SK-N-SH (cell line): Measurements from ENCODE around the gene ATP6V0C. TPM values are rescaled to one million over a fixed set of nuclear protein-coding genes. Genes with fewer than 3 reads are reported as not detected.

ENCODE experiments used
- CTCF ChIA-PET: fragments of 300-600, 350-600 bp; formaldehyde crosslinking; extraction: SDS; loops from one replicate; lab custom pipeline; 2021; lab: Yijun Ruan, JAX
- POLR2A ChIA-PET: fragments of 350-600 bp; sonication (Branson Sonifier 250); formaldehyde crosslinking; extraction: SDS; loops from one replicate; lab custom pipeline; 2020; ENCODE audit warnings: antibody characterized with exemption, inconsistent platforms; lab: Yijun Ruan, JAX
- DNase-seq: peaks from one replicate; pipeline ENCODE4 v3.0.0; 2012
- H2AFZ ChIP-seq: fragments of 200-600 bp; sonication (generic); 2 replicates; pipeline ENCODE4 v1.8.1; 2016; ENCODE audit warnings: antibody characterized with exemption, mild to moderate bottlenecking, low read depth
- H3F3A ChIP-seq: fragments of 200-600 bp; sonication (generic); replicated peaks from 2 replicates; pipeline ENCODE3; 2016; ENCODE audit warnings: antibody characterized with exemption, mild to moderate bottlenecking; ENCODE audit not compliant: insufficient read depth
- H3K27ac ChIP-seq, 2 experiments: fragments of 200-500 bp in 1 of 2; fragments of 200-600 bp in 1 of 2; sonication (Bioruptor generic) in 1 of 2; sonication (generic), shearing (Covaris generic) in 1 of 2; 2 replicates each; pipeline versions ENCODE4 v1.5.1 to v1.6.1; 2014 to 2016; ENCODE audit warnings: low read depth in 2 of 2, inconsistent platforms in 1 of 2, low read length in 1 of 2, mild to moderate bottlenecking in 1 of 2, mixed read lengths in 1 of 2
- H3K27me3 ChIP-seq: fragments of 200-600 bp; sonication (generic), shearing (Covaris generic); 2 replicates; pipeline ENCODE4 v1.6.1; 2016; ENCODE audit warnings: mixed run types; ENCODE audit not compliant: insufficient read depth
- H3K36me3 ChIP-seq, 2 experiments: fragments of 200-500 bp in 1 of 2; fragments of 200-600 bp in 1 of 2; sonication (Bioruptor generic) in 1 of 2; sonication (generic) in 1 of 2; replicated peaks in 1 of 2; 2 replicates each; pipeline versions ENCODE3 to v1.5.1; 2014 to 2016; ENCODE audit warnings: low read length in 1 of 2, mild to moderate bottlenecking in 1 of 2; ENCODE audit not compliant: insufficient read depth in 2 of 2, control insufficient read depth in 1 of 2
- H3K4me1 ChIP-seq, 2 experiments: fragments of 200-500 bp in 1 of 2; fragments of 200-600 bp in 1 of 2; sonication (Bioruptor generic) in 1 of 2; sonication (generic), shearing (Covaris generic) in 1 of 2; 2 replicates each; pipeline versions ENCODE4 v1.5.1 to v1.6.1; 2014 to 2016; ENCODE audit warnings: low read depth in 1 of 2, low read length in 1 of 2, mixed run types in 1 of 2; ENCODE audit not compliant: insufficient read depth in 2 of 2, control insufficient read depth in 1 of 2
- H3K4me2 ChIP-seq: fragments of 200-600 bp; sonication (generic), shearing (Covaris generic); 2 replicates; pipeline ENCODE4 v1.6.1; 2017; ENCODE audit warnings: mixed run types
- H3K4me3 ChIP-seq, 2 experiments: fragments of 200-500 bp in 1 of 2; fragments of 200-600 bp in 1 of 2; sonication (Bioruptor generic) in 1 of 2; sonication (generic), shearing (Covaris generic) in 1 of 2; 2 replicates each; pipeline versions ENCODE4 v1.5.1 to v1.8.1; 2014 to 2016; ENCODE audit warnings: low read depth in 2 of 2, inconsistent platforms in 1 of 2, low read length in 1 of 2, mild to moderate bottlenecking in 1 of 2, mixed read lengths in 1 of 2, moderate library complexity in 1 of 2
- H3K79me2 ChIP-seq: fragments of 200-600 bp; sonication (generic); 2 replicates; pipeline ENCODE4 v1.8.1; 2017; ENCODE audit warnings: mild to moderate bottlenecking; ENCODE audit not compliant: insufficient read depth
- H3K9ac ChIP-seq: fragments of 200-600 bp; sonication (generic); 2 replicates; pipeline ENCODE4 v1.6.1; 2017; ENCODE audit warnings: mixed run types
- H3K9me2 ChIP-seq: fragments of 200-600 bp; sonication (generic); 2 replicates; pipeline ENCODE4 v1.6.1; 2017; ENCODE audit warnings: mixed run types
- H3K9me3 ChIP-seq: fragments of 200-600 bp; sonication (generic); 2 replicates; pipeline ENCODE4 v1.6.1; 2017; ENCODE audit warnings: mixed run types, mild to moderate bottlenecking, moderate library complexity
- H4K20me1 ChIP-seq: fragments of 200-600 bp; sonication (generic); 2 replicates; pipeline ENCODE4 v1.6.1; 2017; ENCODE audit warnings: mild to moderate bottlenecking, mixed run types; ENCODE audit not compliant: insufficient read depth
- ELF1 ChIP-seq: IDR thresholded peaks from 2 replicates; pipeline ENCODE4 v1.4.0; 2012
- EP300 ChIP-seq, 2 experiments: IDR thresholded peaks; 2 replicates each; pipeline versions ENCODE4 v1.4.0 to v1.6.1; 2012; ENCODE audit warnings: borderline replicate concordance in 1 of 2, low read depth in 1 of 2, low read length in 1 of 2
- EZH2phosphoT487 ChIP-seq: fragments of 200-600 bp; sonication (generic); IDR thresholded peaks from 2 replicates; pipeline ENCODE4 v1.6.1; 2017; ENCODE audit warnings: low read depth, mixed run types, mild to moderate bottlenecking, antibody characterized with exemption, moderate library complexity, borderline replicate concordance
- FOSL2 ChIP-seq: IDR thresholded peaks from 2 replicates; pipeline ENCODE4 v1.4.0; 2012; ENCODE audit warnings: low read depth, mild to moderate bottlenecking, moderate library complexity, borderline replicate concordance
- FOXM1 ChIP-seq: IDR thresholded peaks from 2 replicates; pipeline ENCODE4 v1.4.0; 2012; ENCODE audit warnings: low read depth, mild to moderate bottlenecking
- GABPA ChIP-seq: IDR thresholded peaks from 2 replicates; pipeline ENCODE4 v1.4.0; 2012; ENCODE audit warnings: low read depth, mild to moderate bottlenecking
- IRF3 ChIP-seq: fragments of 150-350 bp; IDR thresholded peaks from 2 replicates; pipeline ENCODE4 v1.6.1; 2016; ENCODE audit warnings: mild to moderate bottlenecking, low read depth, low read length
- JUND ChIP-seq: IDR thresholded peaks from 2 replicates; pipeline ENCODE4 v1.4.0; 2012
- MAX ChIP-seq: IDR thresholded peaks from 2 replicates; pipeline ENCODE4 v1.4.0; 2012; ENCODE audit warnings: low read depth
- NFIC ChIP-seq: IDR thresholded peaks from 2 replicates; pipeline ENCODE4 v1.4.0; 2012; ENCODE audit warnings: borderline replicate concordance
- NRF1 ChIP-seq: IDR thresholded peaks from 2 replicates; pipeline ENCODE4 v1.6.1; 2012; ENCODE audit warnings: low read depth, mild to moderate bottlenecking, low read length
- POLR2AphosphoS5 ChIP-seq: IDR thresholded peaks from 2 replicates; pipeline ENCODE4 v1.6.1; 2012; ENCODE audit warnings: low read depth, low read length
- RFX5 ChIP-seq: IDR thresholded peaks from 2 replicates; pipeline ENCODE4 v1.6.1; 2012; ENCODE audit warnings: mild to moderate bottlenecking, improper control_type of control experiment, low read length
- SIN3A ChIP-seq: IDR thresholded peaks from 2 replicates; pipeline ENCODE4 v1.6.1; 2012; ENCODE audit warnings: low read depth, mild to moderate bottlenecking, low read length, moderate library complexity, borderline replicate concordance
- SMC3 ChIP-seq: IDR thresholded peaks from 2 replicates; pipeline ENCODE4 v1.6.1; 2012; ENCODE audit warnings: low read depth, low read length, improper control_type of control experiment
- TAF1 ChIP-seq: IDR thresholded peaks from 2 replicates; pipeline ENCODE4 v1.6.1; 2012; ENCODE audit warnings: low read depth, mild to moderate bottlenecking, low read length, moderate library complexity, borderline replicate concordance
- TCF12 ChIP-seq: IDR thresholded peaks from 2 replicates; pipeline ENCODE4 v1.4.0; 2012
- USF1 ChIP-seq: IDR thresholded peaks from 2 replicates; pipeline ENCODE4 v1.4.0; 2012; ENCODE audit warnings: low read depth, borderline replicate concordance
- ZBTB33 ChIP-seq: IDR thresholded peaks from 2 replicates; pipeline ENCODE4 v1.4.0; 2012; ENCODE audit warnings: low read depth, borderline replicate concordance
- WGBS: methylation state at CpG from one replicate; pipeline ENCODE4 v1.1.6; 2017; ENCODE audit warnings: low lambda C conversion rate; 5-methylcytosine and 5-hydroxymethylcytosine counted together
- polyA plus RNA-seq, 3 experiments: library from polyadenylated mRNA; depleted of rRNA; stranded (reverse); fragments of >200 nt; gene quantifications; 2 replicates each; pipeline ENCODE4 v1.2.3, GENCODE V29; 2012

Gene ATP6V0C
- polyA plus RNA-seq, 1 of the 3 experiments (the other 2 are of a cell fraction), result 80.1 TPM

GRCh38 chr16:2511996-2512734, 1.6 kb upstream of the ATP6V0C start:
- POLR2A ChIA-PET, result no interaction called here
- no peak for TF ChIP-seq SMC3
- no peak for TF ChIP-seq NRF1
- TF ChIP-seq IRF3, result no peak
- TF ChIP-seq TCF12, result no peak
- TF ChIP-seq GABPA, result no peak
- TF ChIP-seq EZH2phosphoT487, result no peak
- TF ChIP-seq FOSL2, result no peak
- no peak for TF ChIP-seq RFX5
- no peak for TF ChIP-seq SIN3A
- no peak for TF ChIP-seq MAX
- no peak for TF ChIP-seq ELF1
- no peak for TF ChIP-seq TAF1
- TF ChIP-seq NFIC, result no peak
- no peak for TF ChIP-seq EP300 (IDR thresholded peaks at IDR 0.05; ENCODE audit: borderline replicate concordance in 1 of 2, low read depth in 1 of 2, low read length in 1 of 2)
- no peak for TF ChIP-seq USF1
- no peak for TF ChIP-seq ZBTB33
- TF ChIP-seq JUND, result no peak
- no peak for TF ChIP-seq FOXM1
- TF ChIP-seq POLR2AphosphoS5, result no peak
- H3K4me1 ChIP-seq, result peaks cover 15 to 24% of the 10 kb centered on the region in 2 experiments; a peak in 3 of 4 replicates
- H3K36me3 ChIP-seq, result no peaks in the 10 kb centered on the region
- no peak overlapping the region for H2AFZ ChIP-seq
- DNase-seq, result no peak
- no peak overlapping the region for H3K4me3 ChIP-seq
- H3K9me3 ChIP-seq, result no peaks in the 10 kb centered on the region
- H3K9ac ChIP-seq, result no peak overlapping the region
- whole genome bisulfite sequencing, result 97% methylated on average over 12 of the region's 17 CpGs
- no peaks in the 10 kb centered on the region for H3K27me3 ChIP-seq
- H3K4me2 ChIP-seq, result no peak overlapping the region
- no peaks in the 10 kb centered on the region for H3K9me2 ChIP-seq
- no peak overlapping the region for H3K27ac ChIP-seq
- no peaks in the 10 kb centered on the region for H3F3A ChIP-seq
- CTCF ChIA-PET, result interaction anchor here (2.4 to 6.6 kb wide), 2 partner anchors 11 to 83 kb away, joined by 8 to 41 read pairs; partner anchors contain the start of gene CCNF
- H4K20me1 ChIP-seq, result peaks cover 28% of the 10 kb centered on the region
- peaks cover 34% of the 10 kb centered on the region for H3K79me2 ChIP-seq
